ENCODE measurements around the gene CHURC1.

DNA sequence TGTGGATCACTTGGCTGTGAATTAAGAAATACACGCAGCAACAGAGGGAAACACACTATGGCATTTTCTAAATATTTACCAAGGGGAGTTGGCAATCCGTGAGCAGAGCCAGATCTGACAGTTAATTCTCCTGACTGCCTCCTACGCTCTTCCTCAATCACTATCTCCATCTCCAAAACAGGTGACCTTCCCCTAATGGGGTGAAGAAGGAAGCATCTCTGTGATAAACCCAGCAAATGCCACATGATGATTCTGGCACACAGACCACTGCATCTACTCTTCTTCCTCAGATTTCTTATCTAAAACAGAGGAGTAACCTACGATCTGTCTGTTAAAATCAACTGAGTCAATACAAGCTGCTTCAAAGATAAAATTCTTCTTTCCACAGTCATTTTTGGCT lies 38.9 kb upstream of the CHURC1 start:
- TF ChIP-seq CTCF (IDR thresholded peaks at IDR 0.05) (no peak), POLR2A (IDR thresholded peaks at IDR 0.05) (no peak)
